IMR-90 (cell line): ENCODE measurements around the gene RAD51B. TPM values are rescaled to one million over a fixed set of nuclear protein-coding genes. Genes with fewer than 3 reads are reported as not detected.

Experiments used
- microRNA-seq, 2 experiments: library from miRNA; stranded (forward) in 1 of 2; unstranded in 1 of 2; fragments of 10-50 nt in 1 of 2; fragments of <30 nt in 1 of 2; gene quantifications in 1 of 2; microRNA quantifications in 1 of 2; one replicate each; pipeline versions ENCODE3 to v1.1.0; 2013 to 2020; ENCODE audit not compliant: insufficient read depth in 1 of 2, insufficient read length in 1 of 2, unreplicated experiment in 1 of 2
- polyA plus RNA-seq, 3 experiments: library from polyadenylated mRNA; depleted of rRNA; stranded (reverse); fragments of >200 nt; gene quantifications; 2 replicates each; pipeline ENCODE4 v1.2.3, GENCODE V29; 2012; ENCODE audit warnings: low replicate concordance in 1 of 3
- small RNA-seq, 5 experiments: library from RNA; depleted of rRNA; stranded (forward); fragments of <200 nt; gene quantifications; one replicate each; pipeline ENCODE3, GENCODE V24; 2012
- total RNA-seq: library from RNA; depleted of rRNA; stranded (reverse); fragments of >200 nt; gene quantifications from 2 replicates; pipeline ENCODE4 v1.2.3, GENCODE V29; 2012; rRNA removed

RAD51B gene
- total and polyA plus RNA-seq, 2 of the 4 experiments (the other 2 are of a cell fraction) = 5.1 to 18.8 TPM

Small RNAs within 50 kb of the gene (microRNA-seq; reads per million reads assigned to microRNA genes)
- gene RN7SL108P (ENCODE audit: insufficient read depth, insufficient read length) = not detected
- not detected for gene RN7SL706P (ENCODE audit: insufficient read depth, insufficient read length)
- gene RNU6-921P (ENCODE audit: insufficient read depth, insufficient read length) = not detected

Small RNAs within 50 kb of the gene (small RNA-seq; reads per million reads assigned to genes)
- gene RN7SL108P (0 reads per million in 5 experiments), gene RN7SL706P (0 reads per million in 5 experiments), gene RNU6-921P (0 reads per million in 5 experiments)

Other genes starting within 250 kb of the RAD51B start
- gene PIGH, start 219.5 kb upstream of the RAD51B start, total RNA-seq = 6.7 and 7.9 TPM in 2 replicates
- gene PIGH, start 219.5 kb upstream of the RAD51B start, polyA plus RNA-seq (2012; rRNA removed) = 13.5 and 23.1 TPM in 2 replicates
- 2.2 and 2.5 TPM in 2 replicates for gene ARG2, start 199.9 kb upstream of the RAD51B start, total RNA-seq
- gene ARG2, start 199.9 kb upstream of the RAD51B start, polyA plus RNA-seq (2012; rRNA removed) = 1.1 and 1.3 TPM in 2 replicates
- gene VTI1B, start 145.1 kb upstream of the RAD51B start, total RNA-seq = 69.7 and 90.2 TPM in 2 replicates
- gene VTI1B, start 145.1 kb upstream of the RAD51B start, polyA plus RNA-seq (2012; rRNA removed) = 61.8 and 65.8 TPM in 2 replicates
- 109 and 149 TPM in 2 replicates for gene RDH11, start 124.0 kb upstream of the RAD51B start, total RNA-seq
- gene RDH11, start 124.0 kb upstream of the RAD51B start, polyA plus RNA-seq (2012; rRNA removed) = 71.6 and 77.3 TPM in 2 replicates
- not detected in 2 replicates for gene RDH12, start 117.9 kb upstream of the RAD51B start, total RNA-seq
- gene RDH12, start 117.9 kb upstream of the RAD51B start, polyA plus RNA-seq (2012; rRNA removed) = not detected in 2 replicates
- 10.3 and 11.1 TPM in 2 replicates for gene ZFYVE26, start 3.2 kb upstream of the RAD51B start, total RNA-seq
- 6.0 and 6.6 TPM in 2 replicates for gene ZFYVE26, start 3.2 kb upstream of the RAD51B start, polyA plus RNA-seq (2012; rRNA removed)